Nephron progenitor cell (in vitro differentiated cells): ENCODE measurements around the gene ADRM1.

Source experiments
- DNase-seq: peaks from one replicate; pipeline ENCODE4 v3.0.0; 2021
- H3K27ac Mint-ChIP-seq: 2 replicates; pipeline ENCODE4 v1.8.0; 2021; ENCODE audit warnings: mild to moderate bottlenecking, moderate library complexity, mixed read lengths
- H3K27me3 Mint-ChIP-seq: 2 replicates; pipeline ENCODE4 v1.8.0; 2021; ENCODE audit warnings: mild to moderate bottlenecking, low read depth, mixed read lengths; ENCODE audit not compliant: poor library complexity
- H3K36me3 Mint-ChIP-seq: 2 replicates; pipeline ENCODE4 v1.8.0; 2021; ENCODE audit warnings: low read depth, mixed read lengths
- H3K4me1 Mint-ChIP-seq: 2 replicates; pipeline ENCODE4 v1.8.0; 2021; ENCODE audit warnings: mixed read lengths
- H3K4me3 Mint-ChIP-seq: 2 replicates; pipeline ENCODE4 v1.8.0; 2021; ENCODE audit warnings: mild to moderate bottlenecking, moderate library complexity, mixed read lengths
- H3K9me3 Mint-ChIP-seq: 2 replicates; pipeline ENCODE4 v1.8.0; 2021; ENCODE audit warnings: mild to moderate bottlenecking, moderate library complexity, mixed read lengths
- CTCF ChIP-seq: fragments of 200-600 bp; sonication (generic); IDR thresholded peaks from 2 replicates; pipeline ENCODE4 v1.5.0; 2021; ENCODE audit warnings: antibody characterized with exemption

The ADRM1 gene

DNA sequence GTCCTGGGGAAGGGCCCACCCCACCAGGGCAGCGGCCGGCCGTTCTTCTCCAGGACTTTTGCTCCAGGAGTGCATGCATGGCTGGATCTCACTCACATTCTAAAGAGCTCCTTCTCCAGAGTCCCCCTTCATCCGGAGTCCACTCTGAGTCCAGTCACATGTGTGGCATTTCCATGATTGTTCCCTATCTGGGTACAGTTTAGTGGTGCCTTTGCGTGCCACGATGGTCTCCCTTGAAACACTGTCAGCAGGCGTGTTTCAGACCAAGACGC lies 43.6 kb upstream of the ADRM1 start:
- H3K36me3 Mint-ChIP-seq = peaks cover 57% of the 10 kb centered on the region
- no peak overlapping the region for H3K27ac Mint-ChIP-seq
- peaks cover 13% of the 10 kb centered on the region for H3K4me1 Mint-ChIP-seq
- TF ChIP-seq CTCF = no peak
- no peaks in the 10 kb centered on the region for H3K27me3 Mint-ChIP-seq
- H3K9me3 Mint-ChIP-seq = no peaks in the 10 kb centered on the region
- no peak overlapping the region for H3K4me3 Mint-ChIP-seq
- no peak for DNase-seq

DNA sequence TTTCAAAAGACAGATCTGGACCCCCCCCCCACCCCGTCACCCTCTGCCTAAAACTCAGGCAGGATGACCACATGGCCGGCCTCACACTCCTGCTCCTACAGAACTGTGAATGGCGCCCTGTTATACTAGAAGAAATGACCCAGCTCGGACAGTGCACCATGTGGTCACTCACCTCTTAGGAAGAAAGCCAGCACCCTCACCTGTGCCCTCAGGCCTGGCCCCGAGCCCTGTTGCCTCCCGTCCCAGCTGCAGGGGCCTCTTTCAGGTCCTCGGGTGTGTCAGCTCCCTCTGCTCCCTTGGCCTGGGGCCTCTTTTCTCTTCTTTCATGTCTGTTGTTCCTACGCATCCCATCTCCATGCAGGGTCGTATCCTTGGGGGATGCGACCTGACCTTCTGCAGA lies 40.7 kb upstream of the ADRM1 start:
- H3K4me3 Mint-ChIP-seq = no peak overlapping the region
- H3K9me3 Mint-ChIP-seq = peaks cover 17% of the 10 kb centered on the region
- peaks cover 4% of the 10 kb centered on the region for H3K4me1 Mint-ChIP-seq
- no peaks in the 10 kb centered on the region for H3K27me3 Mint-ChIP-seq
- no peak for TF ChIP-seq CTCF
- H3K27ac Mint-ChIP-seq = no peak overlapping the region
- DNase-seq = no peak
- peaks cover 70% of the 10 kb centered on the region for H3K36me3 Mint-ChIP-seq

DNA sequence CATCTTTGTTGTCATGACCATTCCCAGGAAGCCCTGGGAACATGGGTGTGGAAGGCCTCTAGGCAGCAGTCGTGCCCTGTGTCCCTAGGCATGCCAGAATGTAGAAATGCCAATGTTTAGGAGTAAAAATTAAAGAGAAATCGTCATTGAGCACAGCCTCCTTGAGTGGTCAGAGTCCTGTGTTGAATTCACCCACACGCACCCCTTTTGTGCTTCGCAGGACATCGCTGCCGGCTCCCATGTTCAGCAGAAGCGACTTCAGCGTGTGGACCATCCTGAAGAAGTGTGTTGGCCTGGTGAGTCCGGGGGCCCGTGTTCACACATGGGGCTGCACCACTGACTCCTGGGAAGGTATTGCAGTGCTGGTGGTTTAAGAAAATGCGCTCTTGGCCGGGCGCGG lies 39.4 kb upstream of the ADRM1 start:
- peaks cover 73% of the 10 kb centered on the region for H3K36me3 Mint-ChIP-seq
- no peaks in the 10 kb centered on the region for H3K27me3 Mint-ChIP-seq
- no peak overlapping the region for H3K4me3 Mint-ChIP-seq
- peaks cover 17% of the 10 kb centered on the region for H3K9me3 Mint-ChIP-seq
- TF ChIP-seq CTCF = no peak
- no peak overlapping the region for H3K27ac Mint-ChIP-seq
- DNase-seq = no peak
- peaks cover 8% of the 10 kb centered on the region for H3K4me1 Mint-ChIP-seq

DNA sequence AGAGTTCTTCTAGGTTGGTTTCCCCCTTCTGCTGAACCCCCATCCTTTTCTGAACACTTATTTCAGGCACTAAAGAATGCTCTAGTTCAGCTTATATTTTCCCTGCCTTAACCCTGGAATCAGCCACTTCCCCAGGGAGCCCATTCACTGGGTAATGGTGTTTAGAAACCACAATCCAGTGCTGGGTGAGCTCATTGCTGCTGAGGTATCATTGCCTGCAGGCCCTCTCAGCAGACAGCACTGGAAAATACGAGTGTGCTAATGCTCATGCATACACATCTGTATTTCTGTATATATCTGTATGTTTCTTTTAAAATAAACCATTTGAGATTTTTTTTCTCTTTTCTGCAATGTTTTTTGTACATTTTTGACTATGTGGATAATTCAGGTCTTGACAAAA lies 37.4 kb upstream of the ADRM1 start:
- DNase-seq = no peak
- Mint-ChIP-seq H3K36me3 (peaks cover 68% of the 10 kb centered on the region), H3K4me1 (peaks cover 11% of the 10 kb centered on the region), H3K27ac (no peak overlapping the region), H3K4me3 (no peak overlapping the region), H3K9me3 (peaks cover 17% of the 10 kb centered on the region), H3K27me3 (no peaks in the 10 kb centered on the region)
- no peak for TF ChIP-seq CTCF

DNA sequence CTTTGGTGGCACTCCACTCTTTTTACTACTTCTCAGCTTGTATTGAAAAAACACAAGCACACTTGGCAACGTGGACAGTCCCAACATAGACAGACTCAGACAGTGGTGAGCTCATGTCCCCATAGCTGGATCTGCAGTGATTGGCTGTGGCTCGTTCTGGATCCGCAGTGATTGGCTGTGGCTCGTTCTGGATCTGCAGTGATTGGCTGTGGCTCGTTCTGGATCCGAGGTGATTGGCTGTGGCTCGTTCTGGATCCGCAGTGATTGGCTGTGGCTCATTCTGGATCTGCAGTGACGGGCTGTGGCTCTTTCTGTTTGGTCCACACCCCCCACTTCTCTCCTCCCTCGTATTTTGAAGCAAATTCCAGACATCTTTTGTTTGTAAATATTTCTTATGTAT lies 36.5 kb upstream of the ADRM1 start:
- no peak overlapping the region for H3K27ac Mint-ChIP-seq
- peaks cover 62% of the 10 kb centered on the region for H3K36me3 Mint-ChIP-seq
- peaks cover 11% of the 10 kb centered on the region for H3K4me1 Mint-ChIP-seq
- H3K27me3 Mint-ChIP-seq = no peaks in the 10 kb centered on the region
- no peak for TF ChIP-seq CTCF
- no peak for DNase-seq
- H3K9me3 Mint-ChIP-seq = peaks cover 17% of the 10 kb centered on the region
- no peak overlapping the region for H3K4me3 Mint-ChIP-seq

- Mint-ChIP-seq H3K27ac (no peak overlapping the region), H3K4me1 (peaks cover 11% of the 10 kb centered on the region), H3K36me3 (peaks cover 58% of the 10 kb centered on the region), H3K27me3 (no peaks in the 10 kb centered on the region), H3K9me3 (peaks cover 17% of the 10 kb centered on the region), H3K4me3 (no peak overlapping the region)
- TF ChIP-seq CTCF = no peak
- no peak for DNase-seq
These were observed 35.9 kb upstream of the ADRM1 start for GRCh38 chr20:62266851-62267250.
